Panc1 (cell line): Measurements from ENCODE around the gene ASIP.

Experiments used
- CTCF ChIP-seq: fragments of 450-650 bp; IDR thresholded peaks from 2 replicates; pipeline ENCODE4 v1.5.1; 2017; ENCODE audit warnings: mild to moderate bottlenecking
- POLR2AphosphoS5 ChIP-seq: IDR thresholded peaks from 2 replicates; pipeline ENCODE4 v1.6.1; 2012; ENCODE audit warnings: mild to moderate bottlenecking, low read depth, low read length, moderate library complexity
- REST ChIP-seq, 2 experiments: IDR thresholded peaks; 2 replicates each; pipeline ENCODE4 v1.6.1; 2011 to 2012; ENCODE audit warnings: low read depth in 2 of 2, control low read depth in 1 of 2, low read length in 1 of 2, mild to moderate bottlenecking in 1 of 2, moderate library complexity in 1 of 2; ENCODE audit not compliant: insufficient read depth in 1 of 2

GRCh38 chr20:34237942-34238341, 3.3 kb upstream of the ASIP start:
- no peak for TF ChIP-seq CTCF
- no peak for TF ChIP-seq POLR2AphosphoS5
- no peak for TF ChIP-seq REST (IDR thresholded peaks at IDR 0.05; ENCODE audit: insufficient read depth in 1 of 2, low read depth in 2 of 2, low read length in 1 of 2)
